GM12878 (cell line): ENCODE results near the gene RALGPS1. TPM values are rescaled to one million over a fixed set of nuclear protein-coding genes. Genes with fewer than 3 reads are reported as not detected.

Experiments
- ASH2L ChIP-seq: fragments of 300-600, 200-600 bp; sonication (generic); IDR thresholded peaks from 2 replicates; pipeline ENCODE4 v1.6.1; 2017; ENCODE audit warnings: low read depth, mild to moderate bottlenecking, borderline replicate concordance
- ATF3 ChIP-seq: IDR thresholded peaks from 2 replicates; pipeline ENCODE4 v1.6.1; 2011; ENCODE audit warnings: low read depth, mild to moderate bottlenecking, low read length, moderate library complexity, borderline replicate concordance; ENCODE audit errors: extremely low read depth
- BMI1 ChIP-seq: fragments of 450-650 bp; IDR thresholded peaks from 2 replicates; pipeline ENCODE4 v1.6.1; 2016; ENCODE audit warnings: mild to moderate bottlenecking, moderate library complexity, borderline replicate concordance
- CBX5 ChIP-seq: sonication (generic); IDR thresholded peaks from 2 replicates; pipeline ENCODE4 v1.6.1; 2016; ENCODE audit warnings: low read depth, moderate library complexity, mild to moderate bottlenecking, inconsistent platforms
- CREM ChIP-seq: IDR thresholded peaks from 2 replicates; pipeline ENCODE4 v1.6.1; 2014; ENCODE audit warnings: antibody characterized with exemption, low read depth
- FOXM1 ChIP-seq: IDR thresholded peaks from 2 replicates; pipeline ENCODE4 v1.6.1; 2012; ENCODE audit warnings: low read depth, mild to moderate bottlenecking, inconsistent platforms, low read length, moderate library complexity
- IKZF1 ChIP-seq: fragments of 450-650 bp; conservative IDR thresholded peaks from 2 replicates; pipeline ENCODE4 v1.6.1; 2017; ENCODE audit warnings: antibody characterized with exemption, mild to moderate bottlenecking
- JUNB ChIP-seq: IDR thresholded peaks from 2 replicates; pipeline ENCODE4 v1.6.1; 2016; ENCODE audit warnings: antibody characterized with exemption, mild to moderate bottlenecking
- KLF5 ChIP-seq: fragments of 450-650 bp; IDR thresholded peaks from 2 replicates; pipeline ENCODE4 v1.6.1; 2014; ENCODE audit warnings: mild to moderate bottlenecking; ENCODE audit not compliant: partially characterized antibody
- MXI1 ChIP-seq: fragments of 150-350 bp; IDR thresholded peaks from 2 replicates; pipeline ENCODE4 v1.6.1; 2011; ENCODE audit warnings: low read depth, mild to moderate bottlenecking, inconsistent platforms, low read length, improper control_type of control experiment
- NFXL1 ChIP-seq: fragments of 450-650 bp; IDR thresholded peaks from 2 replicates; pipeline ENCODE4 v1.6.1; 2017; ENCODE audit warnings: antibody characterized with exemption, mild to moderate bottlenecking, borderline replicate concordance
- RAD21 ChIP-seq: IDR thresholded peaks from 2 replicates; pipeline ENCODE4 v1.6.1; 2011; ENCODE audit warnings: mild to moderate bottlenecking, low read depth, low read length, moderate library complexity; ENCODE audit not compliant: insufficient read depth
- RBBP5 ChIP-seq: fragments of 200-600 bp; sonication (generic); conservative IDR thresholded peaks from 2 replicates; pipeline ENCODE4 v1.6.1; 2016
- RELA ChIP-seq: fragments of 450-650 bp; IDR thresholded peaks from 2 replicates; pipeline ENCODE4 v1.8.0; 2014; ENCODE audit warnings: borderline replicate concordance; ENCODE audit not compliant: partially characterized antibody
- SPI1 ChIP-seq: IDR thresholded peaks from 2 replicates; pipeline ENCODE4 v1.6.1; 2011; ENCODE audit warnings: low read depth, mild to moderate bottlenecking, low read length, moderate library complexity, borderline replicate concordance; ENCODE audit not compliant: insufficient read depth
- SUPT20H ChIP-seq: IDR thresholded peaks from 2 replicates; pipeline ENCODE4 v1.6.1; 2011; ENCODE audit warnings: low read depth, mild to moderate bottlenecking, low read length, moderate library complexity, borderline replicate concordance; ENCODE audit not compliant: control insufficient read depth
- WRNIP1 ChIP-seq: IDR thresholded peaks from 2 replicates; pipeline ENCODE4 v1.6.1; 2011; ENCODE audit warnings: low read depth, low read length, improper control_type of control experiment, borderline replicate concordance
- ZNF592 ChIP-seq: fragments of 450-650 bp; IDR thresholded peaks from 2 replicates; pipeline ENCODE4 v1.6.1; 2017; ENCODE audit warnings: mild to moderate bottlenecking, moderate library complexity
- polyA plus RNA-seq, 11 experiments: library from polyadenylated mRNA; depleted of rRNA in 4 of 11; unstranded in 6 of 11; stranded (reverse) in 5 of 11; fragments of >200 nt; fragmentation: Nextera tagmentation in 4 of 11; fragmentation: Illumina TruSeq in 1 of 11; extraction: Ambion mirVana in 4 of 11; extraction: Trizol in 1 of 11; gene quantifications; 1 replicate in 1 of 11; 2 replicates in 10 of 11; pipeline versions ENCODE4 v1.2.1 to v1.2.3, GENCODE V29; 2011 to 2016; ENCODE audit warnings: inconsistent platforms in 2 of 11, missing spikeins in 2 of 11, low read depth in 1 of 11
- total RNA-seq, 4 experiments: library from RNA; depleted of rRNA in 3 of 4; stranded (reverse); fragments of >200 nt in 3 of 4; fragmentation: Illumina TruSeq in 1 of 4; extraction: Trizol in 1 of 4; gene quantifications; 2 replicates each; pipeline versions ENCODE4 v1.2.1 to v1.2.3, GENCODE V29; 2013 to 2021
- TF ChIP-seq, protein P1 (sequence below): fragments of 450-650 bp; formaldehyde crosslinking; IDR thresholded peaks from 2 replicates; pipeline ENCODE4 v1.4.0; 2020; ENCODE audit warnings: mild to moderate bottlenecking, moderate library complexity
- TF ChIP-seq, protein P2 (sequence below): IDR thresholded peaks from 2 replicates; pipeline ENCODE4 v1.6.1; 2011; ENCODE audit warnings: low read depth, low read length, improper control_type of control experiment, borderline replicate concordance

The RALGPS1 gene
- total and polyA plus RNA-seq, 10 of the 15 experiments (the other 5 are each of a cell fraction or from before 2014, with no cell fraction given) = 0.13 to 5.6 (median 2.7) TPM

- TF ChIP-seq CBX5 (no peak), CREM (no peak), RAD21 (peak; percentile 95), FOXM1 (0 out of 2 replicates have a peak, but pooled peaks have one; percentile 32), SPI1 (no peak), KLF5 (no peak), BMI1 (no peak), WRNIP1 (no peak), JUNB (no peak), IKZF1 (0 out of 2 replicates have a peak, but pooled peaks have one; percentile 14), MXI1 (no peak), NFXL1 (no peak), RBBP5 (no peak), SUPT20H (no peak), ASH2L (no peak), ATF3 (no peak), ZNF592 (peak; percentile 17; the same call in 1 of the 2 replicates), RELA (no peak)
- TF ChIP-seq, protein P1, sequence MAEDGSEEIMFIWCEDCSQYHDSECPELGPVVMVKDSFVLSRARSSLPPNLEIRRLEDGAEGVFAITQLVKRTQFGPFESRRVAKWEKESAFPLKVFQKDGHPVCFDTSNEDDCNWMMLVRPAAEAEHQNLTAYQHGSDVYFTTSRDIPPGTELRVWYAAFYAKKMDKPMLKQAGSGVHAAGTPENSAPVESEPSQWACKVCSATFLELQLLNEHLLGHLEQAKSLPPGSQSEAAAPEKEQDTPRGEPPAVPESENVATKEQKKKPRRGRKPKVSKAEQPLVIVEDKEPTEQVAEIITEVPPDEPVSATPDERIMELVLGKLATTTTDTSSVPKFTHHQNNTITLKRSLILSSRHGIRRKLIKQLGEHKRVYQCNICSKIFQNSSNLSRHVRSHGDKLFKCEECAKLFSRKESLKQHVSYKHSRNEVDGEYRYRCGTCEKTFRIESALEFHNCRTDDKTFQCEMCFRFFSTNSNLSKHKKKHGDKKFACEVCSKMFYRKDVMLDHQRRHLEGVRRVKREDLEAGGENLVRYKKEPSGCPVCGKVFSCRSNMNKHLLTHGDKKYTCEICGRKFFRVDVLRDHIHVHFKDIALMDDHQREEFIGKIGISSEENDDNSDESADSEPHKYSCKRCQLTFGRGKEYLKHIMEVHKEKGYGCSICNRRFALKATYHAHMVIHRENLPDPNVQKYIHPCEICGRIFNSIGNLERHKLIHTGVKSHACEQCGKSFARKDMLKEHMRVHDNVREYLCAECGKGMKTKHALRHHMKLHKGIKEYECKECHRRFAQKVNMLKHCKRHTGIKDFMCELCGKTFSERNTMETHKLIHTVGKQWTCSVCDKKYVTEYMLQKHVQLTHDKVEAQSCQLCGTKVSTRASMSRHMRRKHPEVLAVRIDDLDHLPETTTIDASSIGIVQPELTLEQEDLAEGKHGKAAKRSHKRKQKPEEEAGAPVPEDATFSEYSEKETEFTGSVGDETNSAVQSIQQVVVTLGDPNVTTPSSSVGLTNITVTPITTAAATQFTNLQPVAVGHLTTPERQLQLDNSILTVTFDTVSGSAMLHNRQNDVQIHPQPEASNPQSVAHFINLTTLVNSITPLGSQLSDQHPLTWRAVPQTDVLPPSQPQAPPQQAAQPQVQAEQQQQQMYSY (CRISPR knock-in tag) = no peak
- TF ChIP-seq, protein P2, sequence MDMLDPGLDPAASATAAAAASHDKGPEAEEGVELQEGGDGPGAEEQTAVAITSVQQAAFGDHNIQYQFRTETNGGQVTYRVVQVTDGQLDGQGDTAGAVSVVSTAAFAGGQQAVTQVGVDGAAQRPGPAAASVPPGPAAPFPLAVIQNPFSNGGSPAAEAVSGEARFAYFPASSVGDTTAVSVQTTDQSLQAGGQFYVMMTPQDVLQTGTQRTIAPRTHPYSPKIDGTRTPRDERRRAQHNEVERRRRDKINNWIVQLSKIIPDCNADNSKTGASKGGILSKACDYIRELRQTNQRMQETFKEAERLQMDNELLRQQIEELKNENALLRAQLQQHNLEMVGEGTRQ = no peak
Measured at GRCh38 chr9:126965541-126966428, 51.2 kb downstream of the RALGPS1 start (continued).
